HG02973 (cell line): ENCODE data around the gene ACAP2.
"Not testable (repeated sequence)": the region's sequence is repeated elsewhere in the genome, so short reads cannot be mapped to it uniquely, and the experiment has no call there.

ENCODE experiments used
- ATAC-seq: cut with Tn5 transposase; IDR thresholded peaks from one replicate; pipeline ENCODE4 v1.9.1; 2021; ENCODE audit warnings: moderate library complexity; ENCODE audit not compliant: unreplicated experiment

The ACAP2 gene

DNA sequence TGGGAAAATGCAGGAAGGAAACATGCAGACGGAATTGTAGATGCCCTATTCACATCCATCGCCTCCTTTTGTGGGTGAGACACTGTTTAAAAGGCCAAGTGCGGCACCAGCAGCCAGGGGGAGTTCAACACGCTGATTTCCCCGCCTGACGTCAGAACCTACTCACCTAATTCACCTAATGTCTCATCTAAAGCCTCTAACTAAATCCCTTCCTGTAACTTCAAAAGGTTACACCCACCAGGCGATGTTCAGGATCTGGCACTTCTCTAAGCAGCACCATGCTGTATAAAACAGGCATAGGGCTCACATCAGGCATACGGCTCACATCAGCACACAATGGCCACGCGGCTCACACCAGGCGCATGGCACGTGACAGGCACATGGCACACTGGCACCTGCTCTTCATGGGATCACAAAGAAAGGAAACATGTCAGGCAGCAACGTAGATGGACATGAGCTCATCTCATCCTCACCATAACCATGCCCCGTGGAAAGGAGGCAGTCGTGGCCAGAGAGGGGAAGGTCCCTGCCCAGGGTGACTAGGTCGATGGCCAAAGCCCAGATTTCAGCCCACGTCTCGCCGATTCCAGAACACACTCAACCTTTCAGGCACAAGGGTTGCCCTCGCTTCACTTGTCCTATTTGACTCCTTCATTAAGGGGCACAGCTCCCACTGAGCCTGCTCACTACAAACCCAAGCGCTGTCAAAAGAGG lies 193.6 kb downstream of the ACAP2 start:
- no peak for ATAC-seq

GRCh38 chr3:195248281-195248680 lies 194.5 kb downstream of the ACAP2 start:
- no peak for ATAC-seq

DNA sequence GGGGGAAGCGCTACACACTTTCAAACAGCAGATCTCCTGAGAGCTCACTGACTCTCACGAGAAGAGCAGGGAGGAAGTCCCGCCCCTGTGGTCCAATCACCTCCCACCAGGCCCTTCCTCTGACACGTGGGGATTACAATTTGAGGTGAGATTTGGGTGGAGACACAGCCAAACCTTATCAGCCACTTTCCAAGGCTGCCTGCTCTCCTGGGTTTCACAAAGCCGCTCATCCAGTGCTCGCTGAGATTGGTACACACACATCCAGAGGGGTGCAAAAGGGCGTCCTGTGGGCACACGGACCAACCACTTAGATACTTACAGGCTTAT lies 195.0 kb downstream of the ACAP2 start:
- ATAC-seq, result no peak

- ATAC-seq, result no peak
These were observed 195.5 kb downstream of the ACAP2 start for GRCh38 chr3:195247086-195247862.

- no peak for ATAC-seq
These were observed 196.2 kb downstream of the ACAP2 start for GRCh38 chr3:195246581-195246995.

GRCh38 chr3:195245531-195245951 lies 197.3 kb downstream of the ACAP2 start:
- ATAC-seq, result no peak

GRCh38 chr3:195241592-195242355 lies 201.0 kb downstream of the ACAP2 start:
- no peak for ATAC-seq

DNA sequence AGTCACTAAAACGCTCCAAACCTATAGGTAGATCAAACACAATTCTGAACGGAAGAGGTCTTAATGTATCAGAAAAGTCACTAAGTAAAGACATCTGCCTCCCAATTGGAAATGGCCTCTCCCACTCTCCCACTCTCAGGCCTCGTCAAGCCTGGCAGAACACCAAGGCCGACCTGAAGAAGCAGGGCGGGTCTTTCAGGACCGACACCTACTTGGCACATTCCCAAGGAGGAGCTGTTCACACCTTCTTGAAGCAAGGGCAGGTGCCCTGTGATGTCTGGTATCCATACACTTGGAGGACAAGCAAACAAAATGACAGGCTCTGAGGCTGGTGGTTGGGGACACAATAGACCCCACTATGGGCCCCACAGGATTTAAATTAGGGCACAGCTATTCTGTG lies 201.9 kb downstream of the ACAP2 start:
- no peak for ATAC-seq

GRCh38 chr3:195240171-195240701 lies 202.6 kb downstream of the ACAP2 start:
- no peak for ATAC-seq

DNA sequence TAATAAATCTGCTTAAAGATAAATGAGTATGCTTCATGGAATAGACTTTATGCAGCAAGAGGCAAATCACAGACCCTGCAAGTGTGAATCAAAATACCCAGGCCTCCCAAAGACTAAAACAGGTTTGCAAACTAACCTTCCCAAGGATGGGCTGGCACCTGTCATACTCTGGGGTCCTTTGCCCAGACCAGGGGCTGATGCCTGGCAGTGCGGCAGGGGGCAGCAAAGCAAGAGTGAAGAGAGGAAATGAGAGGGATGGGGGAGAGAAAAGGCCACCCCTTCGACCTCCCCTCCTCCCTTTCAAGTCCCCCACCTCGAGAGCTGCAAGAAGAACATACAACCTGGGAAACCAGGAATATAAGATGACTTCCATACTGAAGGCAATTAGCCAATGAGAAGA lies 203.7 kb downstream of the ACAP2 start:
- ATAC-seq, result no peak

- no peak for ATAC-seq
These were observed 204.2 kb downstream of the ACAP2 start for GRCh38 chr3:195238586-195239118.

GRCh38 chr3:195238081-195238571 lies 204.7 kb downstream of the ACAP2 start:
- ATAC-seq, result no peak

DNA sequence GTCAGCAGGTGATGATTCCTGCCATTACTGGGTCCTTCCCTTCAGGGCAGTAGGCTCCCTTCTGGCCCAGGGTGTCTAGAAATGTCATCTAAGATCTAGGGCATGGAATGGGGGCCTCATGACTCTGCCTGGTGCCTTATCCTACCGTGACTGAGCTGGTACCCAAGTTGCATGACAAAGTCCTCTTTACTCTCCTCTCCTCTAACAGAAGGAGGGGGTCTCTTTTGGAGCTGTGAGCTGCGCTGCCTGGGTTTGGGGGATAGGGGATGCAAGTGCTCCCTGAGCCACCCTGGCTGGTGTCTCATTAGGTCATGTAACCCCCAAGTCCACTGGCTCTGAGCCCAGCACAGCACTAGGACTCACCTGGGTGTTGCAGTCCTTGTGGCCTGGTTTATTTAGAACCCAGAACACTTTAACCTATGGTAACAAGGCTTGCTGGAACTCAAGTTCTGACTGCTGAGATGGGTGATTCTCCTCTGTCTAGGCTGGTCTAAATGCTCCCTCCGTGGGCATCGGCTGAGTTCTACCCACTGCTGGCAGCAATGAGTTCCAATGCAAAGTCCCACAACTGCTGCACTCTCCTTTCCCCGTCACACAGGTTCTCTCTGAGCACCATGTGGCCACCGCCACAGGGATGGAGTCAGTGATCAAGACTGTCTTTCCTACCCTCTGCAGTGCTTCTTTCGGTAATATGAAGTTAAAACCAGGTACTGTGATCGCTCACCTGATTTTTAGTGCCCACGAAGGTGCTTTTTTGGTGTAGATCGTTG lies 205.8 kb downstream of the ACAP2 start:
- no peak for ATAC-seq

GRCh38 chr3:195236076-195236798 lies 206.6 kb downstream of the ACAP2 start:
- ATAC-seq, result no peak

DNA sequence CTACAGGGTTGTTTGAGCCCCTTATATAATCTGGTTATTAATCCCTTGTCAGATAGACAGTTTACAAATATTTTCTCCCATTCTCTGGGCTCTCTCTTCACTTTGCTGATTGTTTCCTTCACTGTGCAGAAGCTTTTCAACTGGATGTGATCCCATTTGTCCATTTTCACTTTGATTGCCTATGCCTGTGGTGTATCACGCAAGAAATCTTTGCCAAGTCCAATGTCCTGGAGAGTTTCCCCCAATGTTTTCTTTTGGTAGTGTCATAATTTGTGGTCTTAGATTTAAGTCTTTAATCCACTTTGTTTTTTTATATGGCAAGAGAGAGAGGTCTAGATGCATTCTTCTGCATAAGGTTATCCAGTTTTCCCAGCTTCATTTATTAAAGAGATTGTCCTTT lies 212.6 kb downstream of the ACAP2 start:
- ATAC-seq, result no peak

DNA sequence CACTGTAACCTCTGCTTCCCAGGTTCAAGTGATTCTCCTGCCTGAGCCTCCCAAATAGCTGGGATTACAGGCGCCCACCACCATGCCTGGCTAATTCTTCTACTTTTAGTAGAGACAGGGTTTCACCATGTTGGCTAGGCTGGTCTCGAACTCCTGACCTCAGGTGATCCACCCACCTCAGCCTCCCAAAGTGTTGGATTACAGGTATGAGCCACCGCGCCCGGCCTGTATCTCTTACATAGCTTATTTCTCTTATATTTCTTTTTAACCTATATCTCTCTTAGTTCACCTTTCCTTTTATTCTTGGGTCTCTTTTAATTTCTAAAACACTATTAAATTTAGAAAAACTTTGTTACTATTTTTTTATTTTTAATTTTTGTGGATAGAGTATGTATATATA lies 213.9 kb downstream of the ACAP2 start:
- ATAC-seq, result not testable (repeated sequence)

GRCh38 chr3:195227871-195228270 lies 214.9 kb downstream of the ACAP2 start:
- no peak for ATAC-seq

- ATAC-seq, result no peak
These were observed 215.8 kb downstream of the ACAP2 start for GRCh38 chr3:195226900-195227447.

DNA sequence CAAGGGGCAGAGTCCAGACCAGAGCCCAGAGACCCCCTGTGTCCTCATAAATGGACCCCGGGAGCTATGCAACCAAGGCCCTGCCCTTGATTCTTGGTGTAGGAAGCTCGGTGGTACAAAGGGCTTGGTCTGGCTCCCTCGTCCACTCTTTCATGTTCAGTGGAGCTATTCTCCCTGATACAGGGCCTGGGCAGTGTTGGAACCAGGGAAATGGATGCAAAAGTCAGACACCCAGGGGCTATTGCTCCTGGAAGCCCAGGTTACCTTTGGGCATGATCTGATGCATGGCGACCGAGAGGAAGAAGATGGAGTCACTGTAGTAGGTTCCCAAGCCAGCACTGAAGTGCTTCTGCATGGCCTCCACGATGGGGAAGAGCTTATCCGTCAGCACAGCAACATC lies 216.4 kb downstream of the ACAP2 start:
- no peak for ATAC-seq
